GM20000 (cell line): ENCODE results near the gene SEZ6L.
A peak's percentile ranks its signal among the peaks of the same experiment; 100 is the strongest.

Source experiments
- DNase-seq: peaks from one replicate; pipeline ENCODE4 v3.0.0; 2012; ENCODE audit warnings: low spot score
- TF ChIP-seq, protein P1 (sequence below): IDR thresholded peaks from 2 replicates; pipeline ENCODE4 v1.5.1; 2012; ENCODE audit warnings: mild to moderate bottlenecking, control low read depth; ENCODE audit errors: extremely low read depth, missing control alignments

Gene SEZ6L

DNA sequence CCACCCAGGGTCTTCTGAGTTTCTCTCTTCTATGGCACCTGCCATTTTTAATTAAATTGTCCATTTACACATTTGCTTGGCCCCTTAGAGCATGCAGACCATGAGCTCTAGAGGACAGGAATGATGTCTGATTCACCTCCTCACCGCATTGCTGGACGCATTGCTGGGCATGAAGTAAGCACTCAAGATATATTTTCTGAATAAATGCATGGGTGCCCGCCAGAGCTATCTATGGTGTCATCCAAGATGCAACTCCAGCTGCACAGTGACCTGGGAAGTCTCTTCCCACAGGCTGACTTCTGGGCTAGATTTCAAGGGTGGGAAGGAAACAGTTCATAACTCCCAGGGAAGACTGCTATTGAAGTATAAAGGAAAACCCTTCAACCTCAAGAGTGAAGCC is 193.2 kb downstream of the SEZ6L start:
- TF ChIP-seq, protein P1, sequence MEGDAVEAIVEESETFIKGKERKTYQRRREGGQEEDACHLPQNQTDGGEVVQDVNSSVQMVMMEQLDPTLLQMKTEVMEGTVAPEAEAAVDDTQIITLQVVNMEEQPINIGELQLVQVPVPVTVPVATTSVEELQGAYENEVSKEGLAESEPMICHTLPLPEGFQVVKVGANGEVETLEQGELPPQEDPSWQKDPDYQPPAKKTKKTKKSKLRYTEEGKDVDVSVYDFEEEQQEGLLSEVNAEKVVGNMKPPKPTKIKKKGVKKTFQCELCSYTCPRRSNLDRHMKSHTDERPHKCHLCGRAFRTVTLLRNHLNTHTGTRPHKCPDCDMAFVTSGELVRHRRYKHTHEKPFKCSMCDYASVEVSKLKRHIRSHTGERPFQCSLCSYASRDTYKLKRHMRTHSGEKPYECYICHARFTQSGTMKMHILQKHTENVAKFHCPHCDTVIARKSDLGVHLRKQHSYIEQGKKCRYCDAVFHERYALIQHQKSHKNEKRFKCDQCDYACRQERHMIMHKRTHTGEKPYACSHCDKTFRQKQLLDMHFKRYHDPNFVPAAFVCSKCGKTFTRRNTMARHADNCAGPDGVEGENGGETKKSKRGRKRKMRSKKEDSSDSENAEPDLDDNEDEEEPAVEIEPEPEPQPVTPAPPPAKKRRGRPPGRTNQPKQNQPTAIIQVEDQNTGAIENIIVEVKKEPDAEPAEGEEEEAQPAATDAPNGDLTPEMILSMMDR, result no peak
- DNase-seq, result no peak

DNA sequence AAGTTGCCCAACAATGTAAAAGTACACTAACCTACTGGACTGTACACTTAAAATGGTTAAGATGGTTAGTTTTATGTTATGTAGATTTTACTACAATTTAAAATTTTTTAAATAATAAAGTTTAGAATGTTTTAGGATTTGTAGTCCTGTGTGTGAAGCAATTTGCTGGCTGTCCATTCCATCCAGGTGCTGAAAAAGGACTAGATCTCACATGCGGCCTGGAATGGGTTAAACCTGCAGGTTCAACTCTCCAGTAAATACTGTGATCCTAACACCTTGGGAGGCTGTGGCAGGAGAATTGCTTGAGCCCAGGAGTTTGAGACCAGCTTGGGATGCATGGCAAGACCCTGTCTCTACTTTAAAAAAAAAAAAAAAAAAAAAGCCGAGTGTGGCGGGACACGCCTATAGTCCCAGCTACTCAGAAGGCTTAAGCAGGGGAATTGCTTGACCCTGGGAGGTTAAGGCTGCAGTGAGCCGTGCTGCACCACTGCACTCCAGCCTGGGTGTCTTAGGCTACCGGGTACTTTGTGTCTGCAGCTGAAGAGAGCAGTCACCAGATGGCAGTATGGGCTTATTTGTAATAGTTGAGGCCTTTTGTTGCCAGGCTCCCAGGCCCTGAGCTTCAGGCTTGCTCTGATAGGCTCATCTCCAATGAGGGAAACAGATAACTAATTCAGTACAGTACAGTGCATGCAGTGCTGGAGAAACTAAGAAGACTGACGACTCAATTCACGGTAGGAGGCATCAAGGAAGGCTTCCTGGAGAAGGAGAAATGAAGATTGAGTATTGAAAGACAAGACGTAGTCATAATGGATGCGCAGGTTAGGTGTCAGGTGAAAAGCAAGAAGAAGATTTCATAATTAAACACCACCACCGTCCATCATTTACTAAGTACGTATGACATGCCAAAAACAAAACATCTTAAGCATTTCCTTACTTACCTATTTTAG is 195.1 kb downstream of the SEZ6L start:
- TF ChIP-seq, protein P1, result peak; percentile 63

DNA sequence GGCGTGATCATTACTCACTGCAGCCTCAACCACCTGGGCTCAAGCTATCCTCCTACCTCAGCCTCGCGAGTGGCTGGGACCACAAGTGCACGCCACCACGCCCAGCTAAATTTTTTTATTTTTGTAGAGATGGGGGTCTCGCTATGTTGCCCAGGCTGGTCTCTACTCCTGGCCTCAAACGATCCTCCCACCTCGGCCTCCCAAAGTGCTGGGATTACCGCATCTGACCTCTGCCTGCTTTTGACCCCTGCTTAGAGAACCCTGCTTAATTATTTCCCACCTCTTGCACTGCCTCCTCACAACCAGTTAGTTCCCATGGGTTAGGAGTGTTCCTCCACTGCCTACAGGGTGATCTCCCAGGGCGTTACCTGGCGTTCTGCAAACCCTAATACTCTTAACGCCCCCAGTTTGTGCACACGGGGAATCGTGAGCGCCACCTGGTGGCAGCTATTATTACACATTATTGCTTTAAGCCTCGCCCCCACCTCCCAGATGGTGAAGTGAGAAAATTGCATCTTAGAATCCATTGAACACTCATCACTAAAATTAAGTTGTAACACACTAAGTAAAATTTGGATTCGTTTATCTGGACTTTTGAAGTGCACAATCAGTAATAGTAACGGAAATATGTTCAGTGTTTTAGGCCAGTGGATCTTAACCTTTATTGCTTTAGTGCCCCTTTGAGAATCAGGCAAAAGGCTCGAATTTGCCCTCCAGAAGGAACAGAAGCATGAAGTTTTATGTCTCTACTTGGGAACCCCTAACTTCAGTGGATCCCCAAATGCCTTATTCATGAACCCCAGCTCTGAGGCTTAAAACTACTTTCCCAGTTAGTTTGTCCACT is 198.4 kb downstream of the SEZ6L start:
- peak; percentile 39 for DNase-seq
- TF ChIP-seq, protein P1, result peak; percentile 75

More for the DNA sequence above, 195.1 kb downstream of the SEZ6L start:
- peak; percentile 60 for DNase-seq

DNA sequence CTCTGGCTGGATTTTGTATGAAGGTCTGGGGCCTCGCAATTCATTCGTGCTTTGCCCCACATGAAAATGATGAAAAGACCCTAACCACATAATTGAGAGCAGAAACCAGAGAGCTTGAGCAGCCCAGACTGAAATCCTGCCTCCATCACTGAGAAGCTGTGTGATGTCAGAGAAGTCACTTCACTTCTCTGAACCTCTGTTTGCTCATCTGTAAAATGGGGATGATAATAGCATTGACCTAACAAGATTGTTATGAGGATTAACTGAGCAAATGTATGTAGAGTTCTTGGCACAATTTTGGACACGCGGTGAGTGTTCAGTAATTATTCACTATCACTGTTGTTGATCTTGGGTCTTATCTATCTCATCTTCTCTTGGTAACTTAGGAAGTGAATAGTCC is 203.6 kb downstream of the SEZ6L start:
- TF ChIP-seq, protein P1, result no peak
- no peak for DNase-seq

DNA sequence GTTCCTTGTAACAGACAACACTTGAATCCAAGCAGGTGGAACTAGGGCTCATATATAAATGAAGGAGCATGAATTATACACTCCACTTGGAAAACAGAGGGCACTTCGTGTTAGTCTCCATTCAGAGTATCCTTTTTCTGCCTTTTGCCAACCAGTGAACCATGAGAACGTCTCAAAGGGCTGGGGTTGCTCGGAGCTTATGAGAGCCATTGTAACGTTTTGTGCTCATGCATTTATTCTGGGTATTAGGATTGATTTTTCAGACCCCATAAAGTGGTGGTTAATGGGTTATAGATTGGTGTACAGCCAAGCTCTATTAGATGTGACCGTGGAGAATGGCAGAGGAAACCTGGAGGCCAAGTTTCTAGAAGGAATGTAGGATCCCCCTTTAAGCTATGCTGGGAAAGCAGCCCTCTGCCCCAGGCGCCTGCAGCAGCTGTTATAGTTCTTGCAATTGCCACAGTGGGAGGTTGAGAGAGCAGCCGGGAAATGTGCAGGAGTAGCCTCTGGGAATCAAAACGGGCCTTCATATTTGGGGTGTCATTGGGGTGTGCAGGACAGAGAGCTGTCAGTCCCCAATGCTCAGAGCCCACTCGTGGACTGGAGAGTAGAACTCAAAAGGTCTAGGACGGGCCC is 205.2 kb downstream of the SEZ6L start:
- no peak for DNase-seq

DNA sequence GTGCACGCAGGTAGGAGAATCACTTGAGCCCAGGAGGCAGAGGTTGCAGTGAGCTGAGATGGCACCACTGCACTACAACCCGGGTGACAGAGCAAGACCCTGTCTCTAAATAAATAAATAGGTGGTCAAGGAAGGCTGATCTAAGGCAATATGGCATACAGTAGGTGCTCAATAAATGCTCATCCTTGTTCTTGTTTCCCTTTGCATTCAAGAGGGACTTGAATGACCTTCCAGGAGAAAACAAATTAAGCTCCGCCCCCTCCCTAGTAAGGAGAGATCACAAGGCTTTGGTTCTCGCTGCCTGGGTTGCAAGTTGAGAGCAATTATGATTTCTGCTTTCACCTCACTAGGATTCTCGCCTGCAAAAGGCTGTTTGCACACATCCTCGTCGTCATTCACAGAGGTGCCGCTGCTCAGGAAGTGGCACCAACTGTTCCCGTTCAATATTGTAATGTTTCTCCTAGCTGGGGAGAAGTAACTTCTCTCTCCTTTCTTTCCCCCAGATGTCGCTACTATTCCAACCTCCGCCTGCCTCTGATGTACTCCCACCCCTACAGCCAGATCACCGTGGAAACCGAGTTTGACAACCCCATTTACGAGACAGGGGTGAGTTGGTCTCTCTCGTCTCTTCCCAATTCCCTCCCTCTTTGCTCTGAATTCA is 208.0 kb downstream of the SEZ6L start:
- TF ChIP-seq, protein P1, result no peak
- no peak for DNase-seq

More for the DNA sequence above, 205.2 kb downstream of the SEZ6L start:
- TF ChIP-seq, protein P1, result no peak
